Astrocyte (in vitro differentiated cells and primary cell): Measurements from ENCODE around the gene CADPS.

Experiments used
- EZH2 ChIP-seq: IDR thresholded peaks from 2 replicates; pipeline ENCODE4 v1.6.1; 2012; ENCODE audit warnings: mild to moderate bottlenecking, low read length, inconsistent platforms; ENCODE audit not compliant: insufficient read depth
- TF ChIP-seq, protein P1 (sequence below): IDR thresholded peaks from 2 replicates; pipeline ENCODE4 v1.5.1; 2011; ENCODE audit warnings: low read depth, mild to moderate bottlenecking, inconsistent platforms, low read length, moderate library complexity; ENCODE audit not compliant: insufficient read depth

GRCh38 chr3:62439176-62439813 is 435.9 kb downstream of the CADPS start:
- TF ChIP-seq, protein P1, sequence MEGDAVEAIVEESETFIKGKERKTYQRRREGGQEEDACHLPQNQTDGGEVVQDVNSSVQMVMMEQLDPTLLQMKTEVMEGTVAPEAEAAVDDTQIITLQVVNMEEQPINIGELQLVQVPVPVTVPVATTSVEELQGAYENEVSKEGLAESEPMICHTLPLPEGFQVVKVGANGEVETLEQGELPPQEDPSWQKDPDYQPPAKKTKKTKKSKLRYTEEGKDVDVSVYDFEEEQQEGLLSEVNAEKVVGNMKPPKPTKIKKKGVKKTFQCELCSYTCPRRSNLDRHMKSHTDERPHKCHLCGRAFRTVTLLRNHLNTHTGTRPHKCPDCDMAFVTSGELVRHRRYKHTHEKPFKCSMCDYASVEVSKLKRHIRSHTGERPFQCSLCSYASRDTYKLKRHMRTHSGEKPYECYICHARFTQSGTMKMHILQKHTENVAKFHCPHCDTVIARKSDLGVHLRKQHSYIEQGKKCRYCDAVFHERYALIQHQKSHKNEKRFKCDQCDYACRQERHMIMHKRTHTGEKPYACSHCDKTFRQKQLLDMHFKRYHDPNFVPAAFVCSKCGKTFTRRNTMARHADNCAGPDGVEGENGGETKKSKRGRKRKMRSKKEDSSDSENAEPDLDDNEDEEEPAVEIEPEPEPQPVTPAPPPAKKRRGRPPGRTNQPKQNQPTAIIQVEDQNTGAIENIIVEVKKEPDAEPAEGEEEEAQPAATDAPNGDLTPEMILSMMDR = no peak
- no peak for TF ChIP-seq EZH2
